Sigmoid colon (tissue), 4 donors: ENCODE measurements around the gene GPR25.

ENCODE experiments used
- CTCF ChIP-seq, 4 experiments: fragments of 450-650 bp in 3 of 4; fragments of 200-600 bp in 1 of 4; IDR thresholded peaks; one replicate each; pipeline ENCODE4 v1.5.1; 2016 to 2019; ENCODE audit warnings: antibody characterized with exemption in 4 of 4, mild to moderate bottlenecking in 3 of 4, moderate library complexity in 2 of 4
- EP300 ChIP-seq, 4 donors: sonication (generic); formaldehyde crosslinking; IDR thresholded peaks; one replicate each; pipeline ENCODE4 v1.6.1; 2017; ENCODE audit warnings: antibody characterized with exemption in 4 of 4
- POLR2A ChIP-seq, 2 donors: fragments of 450-650 bp; IDR thresholded peaks; one replicate each; pipeline ENCODE4 v1.6.1; 2016; ENCODE audit warnings: antibody characterized with exemption in 2 of 2, mild to moderate bottlenecking in 2 of 2, moderate library complexity in 2 of 2
- POLR2AphosphoS5 ChIP-seq, 4 donors: sonication (generic); formaldehyde crosslinking; IDR thresholded peaks; one replicate each; pipeline ENCODE4 v1.6.1; 2017; ENCODE audit warnings: antibody characterized with exemption in 4 of 4

- no peak for TF ChIP-seq CTCF (IDR thresholded peaks at IDR 0.05)
- no peak for TF ChIP-seq POLR2A (IDR thresholded peaks at IDR 0.05)
- TF ChIP-seq EP300 (IDR thresholded peaks at IDR 0.05) = no peak
- TF ChIP-seq POLR2AphosphoS5 (IDR thresholded peaks at IDR 0.05) = no peak
Measured at GRCh38 chr1:200890027-200890426, 17.2 kb downstream of the GPR25 start.
